Fibroblast of villous mesenchyme (primary cell): ENCODE measurements around the gene ATP11A. TPM values are rescaled to one million over a fixed set of nuclear protein-coding genes. Genes with fewer than 3 reads are reported as not detected.
"Not testable (repeated sequence)": the region's sequence is repeated elsewhere in the genome, so short reads cannot be mapped to it uniquely, and the experiment has no call there.

ENCODE experiments used
- DNase-seq: peaks from one replicate; pipeline ENCODE4 v3.0.0-alpha.2; 2010; ENCODE audit warnings: low read depth
- H3K4me3 ChIP-seq: 2 replicates; pipeline ENCODE4 v1.5.1; 2011; ENCODE audit warnings: low read depth, mild to moderate bottlenecking, low read length
- CTCF ChIP-seq: IDR thresholded peaks from 2 replicates; pipeline ENCODE4 v1.5.1; 2012; ENCODE audit warnings: low read depth, mild to moderate bottlenecking, low read length; ENCODE audit not compliant: insufficient read depth
- total RNA-seq: library from RNA; depleted of rRNA; stranded (reverse); fragments of >200 nt; gene quantifications from 2 replicates; pipeline ENCODE4 v1.2.3, GENCODE V29; 2012

Gene ATP11A
- total RNA-seq, 1 donor, result 6.9 TPM

DNA sequence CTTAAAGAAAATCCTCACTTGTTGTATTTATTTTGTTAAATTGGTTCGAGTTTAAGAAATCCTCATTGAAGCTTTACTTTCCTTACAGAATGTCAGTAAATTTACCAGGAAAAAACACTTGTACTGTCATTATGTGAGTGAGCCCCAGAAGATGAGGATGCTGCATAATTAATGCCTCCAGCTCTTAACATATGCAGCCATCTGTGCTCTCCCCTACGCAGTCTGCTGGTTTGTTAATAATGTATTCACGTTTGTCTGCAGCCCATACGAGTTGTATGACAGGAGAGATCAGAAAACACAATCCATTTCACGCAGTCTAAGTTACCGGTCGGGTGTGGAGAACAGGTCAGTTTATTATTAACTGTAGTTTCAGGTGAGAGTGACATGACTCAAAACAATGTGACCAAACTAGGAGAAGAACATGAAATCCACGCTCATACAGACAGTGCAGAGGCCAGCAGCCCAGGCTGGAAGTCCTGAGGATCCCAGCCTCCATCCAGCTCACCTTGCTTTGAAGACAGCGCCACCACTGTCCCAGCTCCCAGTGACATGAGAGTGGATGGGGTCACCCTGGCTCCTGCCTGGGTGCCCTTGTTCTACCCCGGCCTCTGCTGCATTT, 19.8 kb upstream of the ATP11A start:
- no peak for DNase-seq
- TF ChIP-seq CTCF, result no peak
- H3K4me3 ChIP-seq, result no peak overlapping the region

GRCh38 chr13:112670864-112671263, 19.0 kb upstream of the ATP11A start:
- H3K4me3 ChIP-seq, result no peak overlapping the region
- DNase-seq, result no peak
- TF ChIP-seq CTCF, result no peak

DNA sequence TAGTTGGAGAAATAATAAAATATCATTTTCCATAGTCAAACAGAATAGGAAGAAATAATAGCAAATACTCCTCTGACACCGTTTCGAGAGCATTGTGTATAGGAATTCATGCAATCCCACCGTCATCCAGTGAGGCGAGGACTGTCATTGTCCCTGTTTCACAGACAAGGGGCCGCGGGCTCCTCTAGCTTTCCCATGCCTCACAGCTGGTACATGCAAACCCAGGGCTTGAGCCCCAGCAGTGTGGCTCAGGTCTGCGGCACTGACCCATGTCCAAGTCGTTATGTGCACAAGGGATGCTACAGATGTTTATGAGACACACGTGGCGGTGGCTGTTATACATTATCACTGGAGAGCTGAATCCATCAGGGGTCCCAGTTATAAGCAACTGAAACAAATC, 18.5 kb upstream of the ATP11A start:
- TF ChIP-seq CTCF, result no peak
- no peak overlapping the region for H3K4me3 ChIP-seq
- DNase-seq, result no peak

- no peak for DNase-seq
- no peak for TF ChIP-seq CTCF
These were observed 17.1 kb upstream of the ATP11A start for GRCh38 chr13:112672651-112673284.

GRCh38 chr13:112674412-112675365, 15.1 kb upstream of the ATP11A start:
- H3K4me3 ChIP-seq, result no peak overlapping the region
- DNase-seq, result peak; percentile 79
- TF ChIP-seq CTCF, result no peak

More at GRCh38 chr13:112672651-112673284, 17.1 kb upstream of the ATP11A start:
- no peak overlapping the region for H3K4me3 ChIP-seq

DNA sequence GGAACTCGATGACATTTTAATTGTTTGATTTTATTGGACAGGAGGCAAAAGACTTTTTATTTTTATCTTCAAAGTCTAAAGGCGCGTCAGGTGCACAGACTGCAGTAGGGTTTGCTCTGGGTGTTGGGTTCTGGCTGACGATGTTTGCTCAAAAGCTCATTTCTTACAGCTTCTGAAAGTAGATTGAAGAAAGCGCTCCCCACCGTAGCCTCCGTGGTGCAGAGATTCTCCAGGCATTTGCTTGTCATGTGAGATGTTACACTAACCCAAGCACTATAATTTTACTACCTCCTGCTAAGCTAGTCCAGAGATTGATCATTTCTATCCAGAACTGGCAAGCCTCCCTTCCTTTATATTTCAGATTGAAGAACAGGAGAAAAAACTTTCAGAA, 14.5 kb upstream of the ATP11A start:
- no peak for TF ChIP-seq CTCF

DNA sequence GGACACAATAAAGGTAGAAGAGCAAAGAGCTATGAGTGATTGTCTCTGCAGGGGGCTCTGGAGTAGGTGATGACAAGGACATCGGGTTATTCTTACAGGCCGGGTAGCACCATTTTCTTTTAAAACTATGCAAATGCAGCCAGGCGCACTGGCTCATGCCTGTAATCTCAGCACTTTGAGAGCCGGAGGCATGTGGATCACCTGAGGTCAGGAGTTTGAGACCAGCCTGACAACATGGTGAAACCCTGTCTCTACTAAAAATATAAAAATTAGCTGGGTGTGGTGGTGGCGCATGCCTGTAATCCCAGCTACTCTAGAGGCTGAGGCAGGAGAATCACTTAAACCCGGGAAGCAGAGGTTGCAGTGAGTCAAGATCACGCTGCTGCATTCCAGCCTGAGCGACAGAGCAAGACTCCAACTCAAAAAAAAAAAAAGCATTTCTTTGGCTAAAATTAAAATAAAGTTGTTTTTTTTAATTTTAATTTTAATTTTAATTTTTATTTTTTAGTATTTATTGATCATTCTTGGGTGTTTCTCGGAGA, 12.3 kb upstream of the ATP11A start:
- DNase-seq, H3K4me3 ChIP-seq: not testable (repeated sequence)

More for the DNA sequence above, 14.5 kb upstream of the ATP11A start:
- no peak overlapping the region for H3K4me3 ChIP-seq
- DNase-seq, result peak; percentile 36
